ENCODE results near the gene COIL.
"Not testable (repeated sequence)": the region's sequence is repeated elsewhere in the genome, so short reads cannot be mapped to it uniquely, and the experiment has no call there.

The COIL gene, protein sequence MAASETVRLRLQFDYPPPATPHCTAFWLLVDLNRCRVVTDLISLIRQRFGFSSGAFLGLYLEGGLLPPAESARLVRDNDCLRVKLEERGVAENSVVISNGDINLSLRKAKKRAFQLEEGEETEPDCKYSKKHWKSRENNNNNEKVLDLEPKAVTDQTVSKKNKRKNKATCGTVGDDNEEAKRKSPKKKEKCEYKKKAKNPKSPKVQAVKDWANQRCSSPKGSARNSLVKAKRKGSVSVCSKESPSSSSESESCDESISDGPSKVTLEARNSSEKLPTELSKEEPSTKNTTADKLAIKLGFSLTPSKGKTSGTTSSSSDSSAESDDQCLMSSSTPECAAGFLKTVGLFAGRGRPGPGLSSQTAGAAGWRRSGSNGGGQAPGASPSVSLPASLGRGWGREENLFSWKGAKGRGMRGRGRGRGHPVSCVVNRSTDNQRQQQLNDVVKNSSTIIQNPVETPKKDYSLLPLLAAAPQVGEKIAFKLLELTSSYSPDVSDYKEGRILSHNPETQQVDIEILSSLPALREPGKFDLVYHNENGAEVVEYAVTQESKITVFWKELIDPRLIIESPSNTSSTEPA

DNA sequence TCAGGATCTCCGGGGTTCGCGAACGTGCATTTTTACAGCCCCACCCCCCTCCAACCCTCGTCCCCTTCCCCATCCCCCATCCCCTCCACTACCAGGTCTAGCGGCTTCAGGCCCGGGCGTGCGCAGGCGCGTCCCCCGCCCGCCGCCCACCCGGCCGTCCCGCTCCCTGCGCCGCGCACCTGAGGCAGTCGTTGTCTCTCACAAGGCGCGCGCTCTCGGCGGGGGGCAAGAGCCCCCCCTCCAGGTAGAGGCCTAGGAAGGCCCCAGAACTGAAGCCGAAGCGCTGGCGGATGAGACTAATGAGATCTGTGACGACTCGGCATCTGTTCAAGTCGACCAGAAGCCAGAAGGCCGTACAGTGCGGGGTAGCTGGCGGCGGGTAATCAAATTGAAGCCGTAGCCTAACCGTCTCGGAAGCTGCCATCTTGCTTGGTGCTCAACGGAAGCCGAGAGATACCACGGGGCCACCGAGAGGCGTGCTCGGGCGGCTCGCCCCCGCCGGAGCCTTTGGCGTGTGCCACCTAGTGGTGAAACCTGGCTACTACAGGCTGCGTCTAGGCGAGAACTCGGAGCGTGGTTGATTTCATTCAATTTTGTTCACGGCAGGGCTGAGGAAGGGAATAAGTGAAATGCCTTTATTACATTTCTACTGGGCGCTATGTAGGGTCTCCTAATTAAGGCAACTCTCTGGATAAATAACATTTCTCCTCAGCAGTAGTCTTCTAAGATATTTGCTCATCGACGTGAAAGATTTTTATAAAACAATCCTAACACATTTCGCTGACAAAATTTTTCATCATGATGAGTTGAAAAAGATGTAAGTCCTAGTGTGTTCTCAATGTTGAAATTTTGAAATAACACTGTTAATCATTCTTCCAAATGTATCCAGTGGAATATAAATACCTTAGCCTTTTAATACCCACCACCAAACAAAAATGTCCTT is at the start of gene COIL:
COIL (minus strand) TSS at position 455 of the 943 bp plus-strand sequence; CDS start at position 424, 31 bp downstream.
- DNase-seq (ENCODE audit: low read depth) = peak; percentile 85

DNA sequence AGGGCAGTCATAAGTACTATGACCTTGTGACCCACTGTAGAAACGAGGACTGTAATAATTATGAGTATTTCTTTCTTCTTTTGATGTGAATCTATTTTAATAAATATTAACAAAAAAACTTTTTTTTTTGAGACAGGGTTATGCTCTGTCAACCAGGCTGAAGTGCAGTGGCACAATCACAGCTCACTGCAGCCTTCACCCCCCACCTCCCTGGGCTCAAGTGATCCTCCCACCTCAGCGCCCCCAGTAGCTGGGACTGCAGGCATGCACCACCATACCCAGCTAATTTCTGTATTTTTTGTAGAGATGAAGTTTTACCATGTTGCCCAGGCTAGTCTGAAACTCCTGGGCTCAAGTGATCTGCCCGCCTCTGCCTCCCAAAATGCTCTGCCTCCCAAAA is 49.6 kb upstream of the COIL start:
- no peak for DNase-seq (ENCODE audit: low read depth)

DNA sequence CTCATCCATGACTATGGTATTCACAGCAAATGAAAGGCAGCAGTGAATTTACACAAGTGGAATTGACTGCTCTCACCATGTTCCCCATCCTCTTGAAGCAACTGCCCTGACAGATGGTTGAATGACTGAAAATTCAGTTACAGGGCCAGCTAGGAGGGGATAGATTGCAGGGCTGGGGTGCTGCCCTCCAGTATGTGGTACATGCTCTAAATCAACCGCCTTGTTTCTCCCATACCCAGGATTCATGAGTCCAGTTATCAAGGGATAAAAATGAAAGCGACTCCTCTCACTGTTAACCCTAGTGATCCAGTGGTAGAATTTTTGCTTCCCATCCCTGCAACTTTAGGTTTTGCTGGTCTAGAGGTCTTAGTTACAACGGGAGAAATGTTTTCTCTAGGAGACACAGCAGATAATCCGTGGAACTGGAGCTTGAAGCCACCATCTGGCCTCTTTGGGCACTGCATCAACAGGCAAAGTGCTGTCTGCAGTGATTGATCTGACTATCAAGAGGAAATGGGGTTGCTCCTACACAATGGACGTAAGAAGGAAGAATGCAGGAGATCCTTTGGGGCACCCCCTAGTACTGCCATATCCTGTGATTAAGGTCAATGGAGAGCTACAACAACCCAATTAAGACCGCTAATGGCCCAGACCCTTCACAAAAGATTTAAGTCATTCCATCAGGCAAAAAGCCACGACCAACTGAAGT is 49.0 kb upstream of the COIL start:
- DNase-seq (ENCODE audit: low read depth) = peak; percentile 52

DNA sequence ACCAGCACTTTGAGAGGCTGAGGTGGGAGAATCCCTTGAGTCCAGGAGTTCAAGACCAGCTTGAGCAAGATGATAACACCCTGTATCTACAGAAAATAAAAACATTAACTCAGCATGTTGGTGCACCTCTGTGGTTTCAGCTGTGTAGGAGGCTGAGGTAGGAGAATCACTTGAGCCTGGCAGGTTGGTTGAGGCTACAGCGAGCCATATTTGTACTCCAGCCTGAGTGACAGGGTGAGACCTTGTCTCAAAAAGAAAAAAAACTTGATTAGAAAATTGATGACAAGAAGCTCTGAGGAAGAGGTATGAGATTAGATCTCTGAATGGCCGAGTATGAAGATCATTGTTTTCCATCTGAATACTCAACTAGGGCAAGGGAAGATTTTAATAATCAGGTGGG is 48.1 kb upstream of the COIL start:
- DNase-seq (ENCODE audit: low read depth) = no peak

DNA sequence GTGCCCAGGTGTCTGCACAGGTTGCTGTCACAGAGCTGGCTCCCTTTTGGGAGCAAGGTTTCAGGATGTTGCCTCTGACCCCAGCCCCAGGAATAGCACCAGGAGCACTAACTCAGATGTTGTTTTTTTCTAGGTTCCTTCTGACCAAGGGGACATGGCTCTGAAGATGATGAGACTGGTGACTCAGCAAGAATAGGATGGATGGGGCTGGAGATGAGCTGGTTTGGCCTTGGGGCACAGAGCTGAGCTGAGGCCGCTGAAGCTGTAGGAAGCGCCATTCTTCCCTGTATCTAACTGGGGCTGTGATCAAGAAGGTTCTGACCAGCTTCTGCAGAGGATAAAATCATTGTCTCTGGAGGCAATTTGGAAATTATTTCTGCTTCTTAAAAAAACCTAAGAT is 45.2 kb upstream of the COIL start:
- no peak for DNase-seq (ENCODE audit: low read depth)

DNA sequence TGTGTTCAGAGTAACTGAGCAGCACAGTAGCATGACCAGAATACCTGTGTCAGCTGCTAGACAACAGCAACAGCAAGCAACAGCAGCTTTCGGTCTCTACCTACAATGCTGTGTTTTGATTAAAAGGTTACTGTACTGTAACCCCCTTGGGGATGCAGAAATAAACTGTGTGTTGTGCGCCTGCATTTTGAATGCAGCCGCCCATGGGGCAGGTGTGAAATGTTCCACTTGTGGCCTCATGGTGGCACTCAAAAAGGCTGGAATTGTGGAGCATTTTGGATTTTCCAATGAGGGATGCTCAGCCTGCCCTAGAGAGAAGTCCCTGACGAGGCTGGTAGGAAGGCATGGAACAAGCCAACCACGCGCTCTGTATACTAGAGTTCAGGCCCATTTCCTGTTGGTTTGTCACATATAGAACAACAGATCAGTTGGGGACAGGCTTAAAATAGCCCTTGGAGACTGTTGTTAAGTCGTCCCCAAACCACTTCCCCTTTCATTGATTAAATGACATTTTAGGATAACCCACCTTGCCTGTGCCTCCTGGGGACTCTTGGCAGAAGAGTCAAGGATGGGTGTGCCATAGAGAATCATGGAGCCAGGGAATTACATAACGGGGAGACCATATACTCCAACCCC is 44.2 kb upstream of the COIL start:
- no peak for DNase-seq (ENCODE audit: low read depth)

DNA sequence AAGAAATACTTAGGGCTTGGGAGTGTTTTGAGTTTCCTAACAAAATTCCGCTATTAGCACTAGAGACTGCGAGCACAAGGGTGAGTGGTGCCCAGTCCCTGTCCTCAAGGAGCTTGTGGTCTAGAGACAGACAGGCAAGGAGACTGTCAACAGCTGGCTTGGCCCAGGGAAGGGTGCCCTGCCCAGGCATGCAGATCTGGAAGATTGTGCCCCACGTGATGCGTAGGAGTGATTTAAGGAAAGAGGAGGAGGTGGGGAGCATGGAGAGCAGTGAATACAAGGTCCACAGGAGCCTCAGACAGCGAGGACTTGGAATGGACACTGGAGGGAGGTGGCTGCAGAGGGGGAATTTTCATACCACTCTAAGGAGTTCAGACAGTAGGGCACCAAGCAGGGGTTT is 42.1 kb upstream of the COIL start:
- DNase-seq (ENCODE audit: low read depth) = no peak

DNA sequence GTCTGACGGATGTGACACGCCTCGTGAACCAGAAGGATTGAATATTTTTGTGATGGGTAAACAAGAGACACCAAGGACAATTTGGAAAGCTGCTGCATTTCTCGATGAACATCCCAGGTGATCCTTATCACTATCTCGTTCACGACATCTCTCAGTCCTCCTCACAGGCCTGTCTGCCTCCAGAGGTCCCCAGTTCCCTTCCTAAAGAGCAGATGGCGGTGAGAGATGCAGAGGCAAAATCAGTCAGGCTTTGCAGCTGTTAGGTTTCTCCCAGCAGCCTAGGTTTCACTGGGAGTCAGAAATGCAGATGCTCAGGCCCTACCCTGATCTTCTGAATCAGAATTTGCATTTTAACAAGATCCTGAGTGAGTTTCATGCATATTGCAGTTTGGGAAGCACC is 40.7 kb upstream of the COIL start:
- no peak for DNase-seq (ENCODE audit: low read depth)

DNA sequence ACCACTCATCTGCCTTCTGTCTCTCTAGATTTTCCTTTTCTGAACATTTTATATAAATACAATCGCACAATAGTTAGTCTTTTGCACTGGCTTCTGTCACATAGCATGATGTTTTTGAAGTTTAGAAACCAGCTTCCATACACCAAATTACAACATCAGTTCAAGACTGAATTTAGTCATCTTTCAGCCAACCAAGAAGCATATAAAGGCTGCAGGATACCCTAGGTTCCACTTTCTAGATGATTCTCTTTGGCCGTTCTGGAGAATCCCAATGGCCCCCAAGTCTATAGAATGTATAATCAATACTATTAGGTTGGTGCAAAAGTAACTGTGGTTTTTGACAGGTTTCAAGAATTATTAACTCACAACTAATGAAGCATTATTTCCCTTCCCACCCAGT is 36.5 kb upstream of the COIL start:
- no peak for DNase-seq (ENCODE audit: low read depth)

DNA sequence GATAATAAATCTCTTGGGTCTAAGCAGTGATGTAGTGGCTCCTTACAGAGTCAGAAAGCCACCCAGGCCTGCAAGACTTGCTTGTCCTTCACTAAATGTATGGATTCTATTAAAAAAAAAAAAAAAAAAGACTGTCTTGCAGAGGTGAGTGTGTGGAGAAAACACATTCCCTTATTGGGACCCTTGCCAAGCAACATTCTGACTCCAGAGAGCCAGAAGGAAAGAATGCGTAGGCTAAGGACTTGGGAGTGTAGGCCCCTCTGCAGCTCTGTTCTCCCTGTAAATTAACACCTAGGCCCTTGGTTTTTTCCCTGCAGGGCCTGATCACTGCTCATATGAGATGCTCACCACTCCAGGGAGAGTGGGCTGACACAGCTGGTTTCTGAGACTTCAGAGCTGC is 34.9 kb upstream of the COIL start:
- DNase-seq (ENCODE audit: low read depth) = no peak

DNA sequence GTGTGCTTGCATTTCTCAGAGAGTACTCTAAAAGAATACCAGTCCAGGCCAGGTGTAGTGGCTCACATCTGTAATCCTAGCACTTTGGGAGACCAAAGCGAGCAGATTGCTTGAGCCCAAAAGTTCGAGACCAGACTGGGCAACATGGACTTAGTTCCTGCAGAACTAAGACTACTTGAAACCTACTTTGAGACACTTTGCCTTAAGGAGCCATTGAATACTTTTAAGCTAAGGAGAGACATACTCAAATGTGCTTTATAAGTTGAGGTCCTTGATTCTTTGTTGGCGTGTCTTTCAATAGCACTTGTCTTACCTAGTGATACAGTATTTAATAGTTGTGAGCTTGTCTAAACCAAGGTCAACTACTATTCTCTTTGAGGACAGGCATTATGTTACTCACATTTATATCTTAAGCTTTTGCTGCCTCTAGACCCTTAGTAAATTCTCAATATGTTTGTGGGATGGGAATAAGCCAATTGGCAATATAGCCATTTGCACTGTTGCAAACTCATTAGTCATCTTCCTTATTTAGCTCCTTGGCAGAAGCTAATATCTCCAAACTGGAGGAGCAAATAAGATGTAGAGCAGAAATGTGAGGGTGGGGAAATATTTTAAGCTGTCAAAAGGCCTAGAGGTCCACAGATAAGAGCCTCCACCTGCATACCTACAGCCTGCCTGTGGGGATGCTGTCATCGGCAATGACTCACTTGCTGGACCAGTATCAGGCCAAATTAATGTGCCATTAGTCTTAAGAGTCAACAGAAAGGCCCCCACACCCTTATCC is 33.4 kb upstream of the COIL start:
- no peak for DNase-seq (ENCODE audit: low read depth)

DNA sequence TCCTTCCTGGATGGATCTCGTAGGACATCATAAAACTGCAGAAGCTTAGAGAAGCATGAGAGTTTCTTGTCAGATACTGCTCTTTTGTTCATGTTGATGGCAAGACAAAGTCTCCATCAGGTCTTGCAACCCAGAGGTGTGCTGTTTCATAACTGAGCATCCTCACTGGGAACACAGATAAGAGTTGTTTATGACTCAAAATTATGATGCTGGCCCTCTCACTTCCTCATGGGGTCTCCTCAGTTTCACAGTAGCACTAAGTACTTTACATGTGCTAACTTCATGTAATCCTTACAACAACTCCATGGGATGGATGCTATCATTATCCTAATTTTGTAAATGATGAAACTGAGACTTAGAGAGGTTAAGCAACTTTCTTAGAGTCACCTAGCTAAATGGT is 31.5 kb upstream of the COIL start:
- no peak for DNase-seq (ENCODE audit: low read depth)

DNA sequence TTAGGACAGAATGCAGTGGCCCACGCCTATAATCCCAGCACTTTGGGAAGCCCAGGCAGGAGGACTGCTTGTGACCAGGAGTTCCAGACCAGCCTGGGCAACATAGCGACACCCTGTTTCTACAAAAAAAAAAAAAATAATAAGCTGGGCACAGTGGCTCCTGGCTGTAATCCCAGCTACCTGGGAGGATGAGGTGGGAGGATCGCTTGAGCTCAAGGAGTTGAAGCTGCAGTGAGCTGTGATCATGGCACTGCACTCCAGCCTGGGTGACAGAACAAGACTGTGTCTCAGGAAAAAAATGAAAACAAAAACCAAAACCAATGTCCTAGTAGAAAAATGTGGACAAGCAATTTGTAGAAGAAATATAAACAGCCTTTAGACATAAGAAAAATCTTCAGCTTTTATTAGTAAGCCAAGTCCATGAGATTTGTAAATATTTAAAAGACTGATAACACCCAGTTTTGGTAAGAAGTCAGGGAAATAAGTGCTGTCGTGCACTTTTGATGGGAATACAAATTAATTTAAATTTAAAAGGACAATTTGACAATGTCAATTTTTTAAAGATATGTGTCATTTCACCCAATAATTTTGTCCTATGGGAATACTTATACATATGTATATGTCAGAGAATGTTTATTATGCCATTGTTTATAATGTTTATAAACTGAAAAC is 28.2 kb upstream of the COIL start:
- DNase-seq (ENCODE audit: low read depth) = no peak

DNA sequence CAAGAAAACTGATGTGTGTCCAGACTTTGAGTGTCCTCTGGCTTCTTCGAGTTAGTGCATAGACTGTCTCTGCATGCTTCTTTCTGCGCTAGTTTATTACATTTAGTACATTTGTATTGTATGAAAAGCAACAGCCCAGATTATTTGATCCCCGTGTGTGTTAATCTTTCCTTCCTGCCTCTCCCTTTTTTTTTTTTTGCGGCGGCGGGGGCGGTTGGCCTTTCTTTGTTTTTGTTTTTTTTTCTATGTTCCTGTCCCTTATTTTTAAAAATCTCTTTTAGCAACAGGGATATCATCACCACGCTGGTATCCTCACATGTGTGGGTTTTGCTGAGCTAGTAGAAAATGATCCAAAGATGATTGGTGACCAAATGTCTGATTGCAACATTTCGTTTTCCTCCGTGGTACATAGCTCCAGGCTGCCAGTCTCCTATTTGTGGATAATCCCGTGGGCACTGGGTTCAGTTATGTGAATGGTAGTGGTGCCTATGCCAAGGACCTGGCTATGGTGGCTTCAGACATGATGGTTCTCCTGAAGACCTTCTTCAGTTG is 26.5 kb upstream of the COIL start:
- no peak for DNase-seq (ENCODE audit: low read depth)

DNA sequence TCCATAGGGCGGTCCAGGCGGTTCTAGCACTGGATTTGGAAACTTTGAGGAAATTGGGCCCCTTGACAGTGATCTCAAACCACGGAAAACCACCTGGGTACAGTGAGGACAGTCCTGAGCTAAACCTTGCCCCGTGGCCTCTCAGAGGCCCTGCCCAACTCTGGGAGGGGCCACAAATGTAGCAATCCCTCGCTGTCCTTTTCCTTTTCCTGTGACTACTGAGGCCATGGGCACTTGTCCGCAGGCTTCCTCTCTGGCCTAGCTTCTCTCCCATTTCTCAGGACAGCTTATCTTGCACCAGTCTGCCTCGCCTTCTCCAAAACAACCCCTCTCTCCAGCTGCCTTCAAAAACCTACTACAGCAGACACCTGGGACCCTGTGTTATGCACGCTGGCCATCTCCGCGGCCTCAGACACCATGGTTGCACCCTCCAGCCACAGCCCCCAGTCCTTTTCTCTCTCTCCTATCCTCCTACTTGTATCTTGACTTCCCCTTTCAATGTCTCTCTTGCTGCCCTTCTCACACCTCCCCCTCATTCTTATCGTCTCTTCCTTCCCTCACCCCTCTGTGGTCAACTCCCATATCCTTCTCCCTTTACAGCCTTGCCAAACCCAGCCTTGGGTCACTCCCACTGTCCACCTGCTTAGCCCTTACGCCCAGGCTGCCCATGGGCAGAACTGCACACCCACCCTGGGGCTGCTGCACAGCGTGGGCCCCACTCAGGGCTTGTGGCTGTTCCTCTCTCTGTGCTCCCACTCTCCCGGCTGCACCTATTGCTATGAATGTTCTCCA is 24.7 kb upstream of the COIL start:
- no peak for DNase-seq (ENCODE audit: low read depth)

DNA sequence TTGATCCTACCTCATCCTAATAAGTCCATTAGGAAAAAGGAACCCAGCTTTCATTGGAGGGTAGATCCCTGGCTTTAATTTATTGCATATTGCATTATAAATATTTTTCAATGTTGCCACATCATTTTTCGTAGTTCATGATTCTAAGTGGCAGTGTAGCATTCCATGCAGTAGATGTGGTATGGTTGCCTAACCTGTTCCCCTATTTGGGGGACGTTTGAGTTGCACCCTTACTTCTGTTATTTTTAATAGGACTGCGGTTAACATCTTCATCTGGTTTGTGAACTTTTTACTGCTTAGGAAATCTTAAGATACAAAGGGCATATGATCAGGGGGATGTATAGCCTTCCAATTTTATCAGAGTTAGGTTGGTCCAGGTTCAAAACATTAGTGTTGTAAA is 22.5 kb upstream of the COIL start:
- no peak for DNase-seq (ENCODE audit: low read depth)

DNA sequence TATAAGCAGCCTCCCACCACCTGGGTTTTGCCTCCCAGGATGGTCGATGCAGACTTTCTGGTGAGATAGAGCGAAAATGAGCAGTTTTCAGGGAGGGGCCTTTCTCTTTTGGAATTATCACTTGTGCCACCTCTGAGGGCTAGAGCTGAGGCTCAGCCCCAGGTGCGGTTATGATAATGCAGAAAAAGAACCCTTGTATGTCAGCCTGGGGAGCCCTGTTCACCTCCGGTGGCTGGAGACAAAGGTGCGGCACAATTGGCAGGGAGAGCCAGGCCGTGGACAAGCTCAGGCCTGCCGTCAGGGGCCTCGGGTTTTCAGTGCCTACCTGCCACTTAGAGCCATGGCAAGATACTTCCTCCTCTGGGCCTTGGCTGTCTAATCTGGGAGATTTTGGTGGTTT is 21.5 kb upstream of the COIL start:
- DNase-seq (ENCODE audit: low read depth) = no peak

DNA sequence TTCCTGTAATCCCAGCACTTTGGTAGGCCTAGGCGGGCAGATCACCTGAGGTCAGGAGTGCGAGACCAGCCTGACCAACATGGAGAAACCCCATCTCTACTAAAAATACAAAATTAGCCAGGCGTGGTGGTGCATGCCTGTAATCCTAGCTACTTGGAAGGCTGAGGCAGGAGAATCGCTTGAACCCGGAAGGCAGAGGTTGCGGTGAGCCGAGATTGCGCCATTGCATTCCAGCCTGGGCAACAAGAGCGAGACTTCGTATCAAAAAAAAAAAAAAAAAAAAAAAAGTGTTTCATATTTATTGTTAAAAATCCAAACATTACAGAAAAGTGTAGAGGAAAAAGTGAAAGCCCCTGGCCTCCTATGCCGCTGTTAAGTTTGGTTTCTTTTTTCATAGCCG is 19.7 kb upstream of the COIL start:
- DNase-seq (ENCODE audit: low read depth) = not testable (repeated sequence)

DNA sequence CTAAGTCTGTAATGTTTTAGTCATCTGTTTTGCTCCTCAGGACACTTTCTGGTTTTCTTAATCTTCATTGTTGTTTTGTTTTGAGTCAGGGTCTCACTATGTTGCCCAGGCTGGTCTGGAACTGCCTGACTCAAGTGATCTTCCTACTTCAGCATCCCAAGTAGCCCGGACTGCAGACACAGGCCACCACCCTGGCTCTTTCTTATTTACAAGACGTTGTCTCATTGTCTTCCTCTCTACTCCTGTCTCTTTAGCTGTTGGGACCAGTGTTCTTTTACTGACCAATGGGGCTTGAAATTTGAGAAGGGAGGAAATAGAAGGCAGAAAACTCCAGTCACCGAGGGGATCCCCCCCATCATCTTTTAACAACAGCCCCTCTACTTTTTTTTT is 18.2 kb upstream of the COIL start:
- DNase-seq (ENCODE audit: low read depth) = no peak
